Femur (tissue), 1 donor: ENCODE data around the gene CAPN7.

Experiments used
- DNase-seq: peaks from one replicate; pipeline ENCODE4 v3.0.0-alpha.2; 2017

Gene CAPN7

DNA sequence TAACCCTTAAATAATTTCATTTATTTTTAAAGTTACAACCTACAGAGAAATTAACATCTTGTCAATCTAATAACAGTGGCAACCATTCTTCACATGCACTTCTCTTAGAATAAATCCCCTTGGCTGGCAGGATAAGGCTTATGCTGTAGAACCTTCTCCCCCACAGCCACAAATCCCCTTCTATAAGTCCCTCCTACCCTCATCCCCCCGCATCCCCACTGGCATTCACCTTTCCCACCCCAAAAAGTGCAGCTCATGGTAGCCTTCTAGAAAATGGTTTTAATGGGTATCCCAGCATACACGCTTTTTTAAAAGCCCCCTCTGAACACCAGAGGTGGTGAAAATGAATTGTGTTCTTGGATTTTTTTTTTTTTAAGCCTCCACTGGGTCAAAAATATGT lies 49.2 kb downstream of the CAPN7 start:
- DNase-seq, result no peak

DNA sequence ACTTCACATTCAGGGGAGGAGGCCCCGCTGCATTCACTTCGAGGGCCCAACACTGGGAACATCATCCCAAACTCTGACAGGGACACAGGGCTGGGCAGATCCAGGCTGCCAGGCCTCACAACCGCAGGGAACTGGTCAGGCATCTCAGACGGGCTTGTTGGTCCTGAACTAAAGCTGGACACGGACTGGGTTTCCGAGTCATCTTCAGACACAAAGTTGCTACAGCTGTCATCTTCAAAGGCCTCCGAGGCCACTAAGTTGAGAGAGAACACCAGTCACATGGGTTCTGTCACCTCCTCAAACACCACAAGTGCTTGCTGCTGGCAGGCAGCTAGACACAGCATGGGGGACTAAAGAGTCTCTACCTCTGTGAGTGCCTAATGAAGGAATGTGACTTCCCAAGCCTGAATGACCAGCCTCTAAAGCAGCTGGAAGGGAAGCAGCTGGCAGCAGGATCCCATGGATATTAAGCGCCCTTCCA lies 50.9 kb downstream of the CAPN7 start:
- no peak for DNase-seq

DNA sequence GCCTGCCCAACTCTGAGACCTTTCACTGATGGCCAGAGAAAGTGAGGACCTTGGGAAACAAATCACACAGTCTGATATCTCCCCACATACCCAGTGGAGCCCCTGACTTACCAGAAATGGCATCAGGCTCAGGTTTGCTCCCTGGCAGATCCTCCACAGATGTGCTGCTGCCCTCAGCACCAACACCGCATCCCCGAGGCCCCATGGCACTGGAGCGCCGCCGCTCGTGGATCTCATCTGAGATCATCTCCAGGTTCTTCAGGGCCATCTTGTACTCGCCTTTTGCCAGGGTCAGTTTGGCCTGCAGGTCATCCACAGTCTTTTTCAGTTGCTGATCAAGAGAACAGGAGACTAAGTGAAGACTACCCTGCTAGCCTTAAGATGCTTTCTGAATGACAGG lies 52.7 kb downstream of the CAPN7 start:
- DNase-seq, result no peak

DNA sequence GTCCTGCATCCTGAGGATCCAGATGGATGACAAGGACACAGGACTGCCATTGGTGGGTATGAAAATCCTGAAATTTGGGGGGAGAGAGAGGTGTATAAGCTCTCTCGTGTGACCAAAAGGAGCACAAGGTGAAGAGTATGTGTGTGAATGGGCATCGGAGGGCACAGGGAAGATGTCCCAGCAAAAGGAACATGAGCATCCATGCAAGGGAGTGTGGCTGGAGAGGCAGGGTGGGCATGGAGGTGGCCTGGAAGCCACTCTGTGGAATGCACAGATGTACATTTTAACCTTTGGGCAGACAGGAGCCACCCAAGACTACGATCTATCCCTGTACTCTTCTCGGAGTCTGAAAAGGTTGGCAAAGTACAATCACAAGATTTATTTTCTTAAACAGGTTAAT lies 54.5 kb downstream of the CAPN7 start:
- DNase-seq, result no peak

DNA sequence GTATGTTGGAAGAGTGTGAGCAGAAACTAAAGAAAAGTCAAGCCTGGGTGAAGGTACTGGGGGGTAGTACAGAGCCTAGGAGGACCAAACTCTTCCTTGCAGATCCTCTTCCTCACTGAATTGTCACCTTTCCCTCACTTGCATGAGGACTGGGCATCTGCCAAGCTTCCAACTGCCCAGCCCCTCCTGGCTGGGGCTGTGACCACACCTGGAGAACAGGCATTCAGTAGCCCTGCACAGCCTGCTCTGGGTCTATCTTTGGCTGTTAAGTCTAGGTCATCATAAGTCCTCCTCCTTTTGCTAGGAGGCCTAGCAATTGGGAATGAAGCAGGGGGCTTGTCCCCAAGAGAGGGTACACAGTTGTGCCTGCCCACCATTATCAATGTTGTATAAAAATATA lies 55.2 kb downstream of the CAPN7 start:
- DNase-seq, result no peak

DNA sequence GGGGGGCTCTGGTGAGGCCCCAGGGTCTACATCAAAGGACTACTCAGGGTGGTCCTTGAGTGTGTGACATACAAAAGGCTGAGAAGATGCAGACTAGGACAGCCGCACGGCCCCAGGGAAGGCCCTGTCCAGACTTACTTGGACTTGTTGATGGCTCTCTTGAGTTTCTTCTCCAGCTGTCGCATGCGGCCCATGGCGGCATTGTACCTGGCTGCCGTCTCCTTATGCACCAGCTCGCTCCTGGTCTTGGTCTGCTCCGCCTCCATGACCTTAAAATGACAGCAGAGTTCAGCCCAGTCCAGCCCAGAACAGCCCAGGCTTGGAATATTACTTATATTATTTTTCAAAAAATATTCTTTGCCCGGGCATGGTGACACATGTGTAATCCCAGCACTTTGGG lies 56.0 kb downstream of the CAPN7 start:
- no peak for DNase-seq

DNA sequence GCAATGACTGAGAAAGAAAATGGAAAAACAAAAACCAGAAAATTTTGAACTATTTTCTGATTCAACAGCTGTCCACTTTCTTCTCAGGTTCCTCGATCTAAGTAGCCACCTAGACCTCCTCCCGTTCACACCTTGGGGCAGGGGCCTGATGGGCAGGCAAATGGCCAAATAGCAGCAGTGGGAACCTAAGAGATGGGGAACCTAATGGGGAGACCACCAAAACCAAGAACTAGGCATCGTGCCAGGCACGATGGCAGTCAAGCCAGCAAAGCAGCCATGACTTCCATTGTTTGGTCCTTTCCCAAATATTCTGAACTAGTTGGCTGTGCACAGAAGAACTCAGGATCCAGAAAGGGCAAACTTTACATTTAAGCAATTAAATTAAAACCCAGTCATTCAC lies 57.1 kb downstream of the CAPN7 start:
- no peak for DNase-seq

DNA sequence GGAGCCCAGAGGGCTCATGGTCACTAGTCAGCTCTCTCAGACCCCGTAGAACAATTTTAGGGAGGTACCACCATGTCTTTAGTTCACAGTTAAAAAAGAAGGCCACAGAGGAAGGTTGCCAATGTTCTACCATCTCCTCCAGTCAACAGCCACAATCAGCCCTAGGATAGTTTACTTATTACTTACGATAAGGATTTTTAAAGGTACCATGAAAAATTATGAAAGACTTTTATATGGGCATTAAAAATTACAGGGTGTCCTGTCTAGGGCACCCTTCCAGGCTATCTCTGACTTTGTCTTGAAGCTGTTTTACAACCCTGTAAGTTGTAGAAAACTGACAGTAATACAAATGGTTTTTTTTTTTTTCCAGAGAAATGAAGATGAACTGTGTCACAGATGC lies 57.9 kb downstream of the CAPN7 start:
- no peak for DNase-seq

DNA sequence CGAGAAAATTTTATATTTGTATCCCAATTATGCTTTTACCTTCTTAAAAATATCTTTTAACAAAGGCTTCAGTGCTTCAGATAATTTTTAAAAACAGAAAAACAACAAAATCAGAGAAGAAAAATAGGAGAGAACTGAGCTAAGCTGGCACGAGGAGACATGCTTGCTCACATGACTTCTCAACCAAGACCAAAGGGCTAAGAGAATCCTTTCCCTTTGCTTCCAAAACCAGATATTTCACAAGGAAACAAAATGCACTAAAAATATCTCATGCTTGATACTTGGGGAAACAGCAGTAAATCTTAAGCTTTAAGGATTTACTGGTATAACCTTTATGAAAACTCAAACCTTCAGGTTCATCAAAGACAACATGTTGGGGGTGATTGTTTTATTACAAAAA lies 58.4 kb downstream of the CAPN7 start:
- DNase-seq, result no peak

DNA sequence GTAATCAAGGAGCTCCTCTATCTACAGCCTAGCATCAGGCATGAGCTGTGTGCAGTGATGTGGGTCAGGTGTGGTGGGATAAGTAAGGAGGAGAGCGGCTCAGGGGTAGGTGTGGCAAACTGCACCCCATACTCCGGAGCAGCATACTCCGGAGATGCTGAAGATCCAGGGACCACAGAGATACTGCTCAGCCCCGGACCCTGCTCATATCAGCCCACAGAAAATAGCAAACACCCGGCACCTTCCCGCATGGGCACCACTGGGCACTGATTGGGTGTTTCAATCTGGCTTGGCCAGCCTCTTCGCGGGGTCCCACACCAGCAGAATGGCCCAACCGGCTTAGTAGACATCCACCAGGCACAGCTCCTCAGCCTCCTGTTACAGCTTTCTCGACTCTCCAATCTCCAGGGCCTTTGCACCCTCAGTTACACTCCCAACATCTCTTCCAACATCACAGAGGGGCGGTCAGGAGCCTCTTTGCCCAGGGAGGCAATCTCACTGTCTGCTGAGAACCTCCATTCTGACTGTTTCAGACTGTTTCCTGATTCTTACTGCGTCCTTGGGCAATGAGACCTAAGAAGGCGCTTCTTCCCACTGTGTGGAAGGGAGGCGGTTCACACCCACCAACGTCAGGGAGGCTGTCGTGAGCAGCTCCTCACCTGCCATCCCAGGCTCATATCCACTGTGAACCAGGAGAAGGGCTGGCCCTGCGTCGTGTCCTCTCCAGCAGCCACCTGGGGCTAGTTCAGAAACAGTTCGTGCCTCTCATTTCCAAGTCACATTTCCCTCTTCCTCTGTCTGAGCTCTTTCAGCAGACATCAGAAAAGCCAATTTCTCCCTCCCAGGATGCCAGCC lies 59.8 kb downstream of the CAPN7 start:
- DNase-seq, result peak; percentile 14

DNA sequence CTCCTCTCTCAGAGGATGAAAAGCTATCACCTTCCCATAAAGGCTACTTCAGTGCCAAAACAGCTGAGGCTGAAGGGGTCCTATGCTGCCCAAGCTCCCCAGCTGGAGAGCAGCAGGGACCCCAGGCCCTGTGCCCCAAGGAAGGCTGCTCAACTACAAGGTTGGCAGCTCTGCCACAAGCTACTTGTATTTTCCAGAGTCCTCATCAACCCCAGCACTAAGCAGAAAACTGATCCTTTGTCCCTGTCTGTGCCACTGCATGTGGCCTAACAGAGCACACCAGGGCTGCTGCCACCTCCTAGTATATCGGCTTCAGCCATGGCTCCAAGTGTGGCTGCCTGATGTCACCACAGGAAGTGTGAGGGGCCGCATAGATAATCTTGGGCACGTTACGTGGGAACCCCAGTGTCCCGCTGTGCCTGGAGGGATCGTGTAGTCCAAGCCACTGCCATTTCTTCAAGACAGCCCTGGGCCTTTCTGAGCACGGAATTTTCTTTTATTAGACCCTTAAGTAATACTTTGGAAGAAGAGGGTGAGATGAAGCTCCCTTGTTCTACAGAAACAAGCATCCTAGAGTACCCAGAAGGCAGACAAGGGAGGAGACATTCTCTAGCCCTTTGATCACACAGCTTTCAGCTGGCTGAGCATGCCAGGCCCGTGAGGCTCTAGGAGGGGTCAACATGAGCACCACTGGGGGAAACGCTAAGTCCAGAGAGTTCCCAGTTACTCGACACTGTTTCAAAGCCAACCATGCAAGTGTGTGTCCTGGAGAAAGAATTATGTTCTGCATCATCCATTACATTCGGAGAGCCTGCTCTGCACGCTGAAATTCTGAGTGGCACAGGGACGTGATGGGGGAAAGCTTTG lies 60.7 kb downstream of the CAPN7 start:
- DNase-seq, result peak; percentile 13

DNA sequence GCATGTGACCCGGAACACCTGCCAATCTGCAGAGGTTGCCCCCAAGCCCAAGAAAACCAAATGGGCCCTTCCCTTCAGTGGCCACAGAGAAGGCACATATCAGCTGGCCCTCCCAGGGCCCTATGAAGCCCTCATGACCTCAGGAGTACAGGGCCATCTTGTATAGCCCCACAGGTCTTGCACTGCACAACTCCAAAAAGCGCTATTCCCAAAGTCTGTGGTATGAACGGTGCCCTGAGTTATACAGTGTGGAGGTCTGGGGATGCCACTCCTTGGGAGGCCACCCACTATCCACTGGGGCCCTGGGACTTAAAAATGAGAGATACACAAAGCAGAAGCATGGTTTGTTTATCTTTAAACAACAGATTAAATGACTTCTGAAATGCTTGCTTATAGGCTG lies 61.5 kb downstream of the CAPN7 start:
- peak; percentile 13 for DNase-seq

DNA sequence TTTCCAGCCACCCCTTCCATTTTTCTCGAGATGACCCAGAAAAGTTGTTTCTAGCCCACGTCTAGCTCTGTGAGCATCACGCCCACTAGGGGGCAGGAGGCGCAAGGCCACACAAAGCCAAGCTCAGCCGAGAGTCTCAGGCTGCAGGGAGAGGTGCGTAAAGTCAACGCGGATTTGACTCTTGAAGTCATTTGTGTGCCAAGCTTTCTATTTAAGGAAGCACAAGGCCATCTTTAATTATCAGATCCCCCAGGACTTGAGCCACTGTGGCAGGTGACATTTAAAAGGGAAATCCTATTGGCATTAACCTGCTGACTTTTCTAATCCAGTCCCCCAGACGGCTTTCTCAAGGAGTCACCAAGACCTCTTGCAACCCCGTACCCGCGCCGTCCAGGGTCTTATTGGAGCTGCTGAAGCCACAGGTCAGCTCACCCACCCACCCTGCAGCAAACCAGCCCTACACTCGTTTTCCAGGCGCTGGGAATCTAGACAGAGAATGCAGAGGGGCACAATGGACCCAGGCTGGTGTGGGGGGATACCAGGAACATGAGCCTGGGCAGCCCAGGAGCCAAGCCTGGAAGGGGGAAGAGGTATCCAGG lies 62.1 kb downstream of the CAPN7 start:
- DNase-seq, result peak; percentile 89

DNA sequence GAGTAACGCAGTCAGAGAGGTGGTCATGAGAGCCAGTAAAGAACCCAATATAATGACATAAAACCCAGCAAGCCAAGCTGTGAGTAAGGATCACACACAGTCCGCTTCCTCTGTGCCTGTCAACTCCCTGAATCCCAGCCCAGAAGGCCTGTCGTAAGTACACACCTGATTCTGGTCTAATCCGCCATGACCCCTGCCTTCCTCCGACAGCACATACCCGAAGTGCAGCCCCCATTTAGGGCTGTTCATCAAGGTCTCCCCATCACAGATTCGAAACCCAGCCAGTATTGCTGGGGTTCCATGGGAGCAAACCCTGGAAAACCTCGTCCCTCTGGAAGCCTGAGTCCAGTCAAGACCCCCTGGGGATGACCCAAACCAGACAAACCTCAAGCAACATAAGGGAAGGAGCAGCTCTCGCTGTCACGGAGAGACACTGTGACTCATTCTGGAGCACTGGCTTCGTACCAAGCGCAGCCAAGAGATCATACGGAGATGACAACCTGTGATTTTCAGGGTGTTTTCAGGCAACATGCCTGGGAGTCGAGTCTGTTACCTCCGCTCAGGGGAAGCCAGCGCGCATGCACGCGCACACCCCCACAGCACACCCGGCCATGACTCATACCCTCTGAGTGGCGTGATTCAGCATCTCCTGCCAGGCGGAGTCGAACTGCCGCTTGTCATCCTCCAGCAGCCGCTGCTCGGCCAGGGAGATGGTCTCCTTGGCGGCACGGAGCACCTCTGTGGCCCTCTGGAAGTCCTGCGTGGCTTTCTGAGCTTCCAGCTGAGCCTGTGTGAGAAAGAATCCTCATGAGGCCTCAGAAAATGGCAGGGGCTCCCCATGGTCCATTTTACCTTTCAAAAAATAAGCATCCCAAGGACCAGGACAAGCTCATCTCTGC lies 63.3 kb downstream of the CAPN7 start:
- peak; percentile 76 for DNase-seq

DNA sequence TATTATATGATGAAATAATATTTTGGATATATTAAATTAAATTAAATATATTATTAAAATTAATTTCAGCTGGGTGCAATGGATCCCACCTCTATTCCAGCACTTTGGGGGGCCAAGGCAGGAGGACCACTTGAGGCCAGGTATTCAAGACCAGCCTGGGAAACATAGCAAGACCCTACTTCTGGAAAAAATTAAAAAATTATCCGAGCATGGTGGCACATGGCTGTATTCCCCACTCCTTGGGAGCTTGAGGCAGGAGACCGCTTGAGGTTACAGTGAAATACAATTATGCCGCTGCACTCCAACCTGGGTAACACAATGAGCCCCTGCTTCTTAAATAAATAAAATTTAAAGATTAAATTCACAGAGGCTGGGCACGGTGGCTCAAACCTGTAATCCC lies 65.0 kb downstream of the CAPN7 start:
- no peak for DNase-seq

DNA sequence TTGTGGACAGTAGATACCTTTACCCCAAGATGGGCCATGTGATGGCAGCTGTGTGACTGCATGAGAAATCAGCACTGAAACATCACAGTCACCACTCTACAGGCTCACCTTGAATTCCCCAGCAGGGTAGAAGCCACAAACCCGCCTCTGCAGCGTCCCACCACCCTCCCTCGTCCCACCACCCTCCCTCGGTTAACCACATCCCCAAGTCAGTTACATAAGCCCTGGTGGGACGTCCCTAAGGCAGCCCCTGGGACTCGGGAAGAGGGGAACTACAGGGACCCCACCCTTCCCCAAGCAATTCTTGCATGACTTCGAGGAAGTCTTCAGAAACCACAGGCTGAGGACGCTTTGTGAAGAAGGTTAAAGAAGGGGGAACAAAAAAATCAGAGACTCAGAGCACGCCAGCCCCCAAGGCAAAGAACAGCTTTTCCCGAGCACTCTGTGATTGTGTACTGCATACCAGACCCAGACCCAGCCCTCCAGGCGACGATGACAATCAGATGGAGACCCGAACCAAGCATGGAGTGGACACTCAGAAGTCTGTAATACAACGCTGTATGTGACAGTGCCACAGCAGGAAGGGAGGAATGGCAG lies 65.8 kb downstream of the CAPN7 start:
- DNase-seq, result peak; percentile 57

DNA sequence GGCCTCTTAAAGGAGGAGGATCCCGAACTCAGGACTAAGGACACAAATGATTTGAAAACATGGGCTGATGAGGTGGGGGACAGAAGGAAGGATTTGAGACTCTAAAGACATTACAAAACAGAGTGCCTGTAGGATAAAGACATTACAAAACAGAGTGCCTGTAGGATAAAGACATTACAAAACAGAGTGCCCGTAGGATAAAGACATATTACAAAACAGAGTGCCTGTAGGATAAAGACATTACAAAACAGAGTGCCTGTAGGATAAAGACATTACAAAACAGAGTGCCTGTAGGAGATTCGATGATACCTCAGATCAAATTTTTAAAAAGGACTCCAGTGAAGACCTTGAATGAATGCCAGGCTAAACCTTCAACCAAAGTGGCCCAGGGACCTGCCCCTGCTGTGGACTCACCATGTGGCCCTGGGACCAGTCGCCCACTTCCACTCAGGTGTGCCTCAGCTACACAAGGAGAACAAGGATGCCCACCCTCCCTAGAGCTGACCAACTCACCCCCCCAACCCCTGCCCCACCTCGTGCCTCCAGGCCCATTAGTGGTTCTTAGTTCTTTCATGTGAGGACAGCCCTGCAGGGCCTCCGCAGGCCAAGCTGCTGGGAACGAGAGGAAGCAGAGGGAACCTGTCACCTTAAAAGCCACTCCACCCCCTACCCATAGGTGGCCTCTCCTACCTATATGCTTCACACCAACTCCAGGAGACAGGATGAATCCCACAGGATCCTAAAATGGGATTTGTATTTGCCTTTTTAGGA lies 66.6 kb downstream of the CAPN7 start:
- DNase-seq, result peak; percentile 10

DNA sequence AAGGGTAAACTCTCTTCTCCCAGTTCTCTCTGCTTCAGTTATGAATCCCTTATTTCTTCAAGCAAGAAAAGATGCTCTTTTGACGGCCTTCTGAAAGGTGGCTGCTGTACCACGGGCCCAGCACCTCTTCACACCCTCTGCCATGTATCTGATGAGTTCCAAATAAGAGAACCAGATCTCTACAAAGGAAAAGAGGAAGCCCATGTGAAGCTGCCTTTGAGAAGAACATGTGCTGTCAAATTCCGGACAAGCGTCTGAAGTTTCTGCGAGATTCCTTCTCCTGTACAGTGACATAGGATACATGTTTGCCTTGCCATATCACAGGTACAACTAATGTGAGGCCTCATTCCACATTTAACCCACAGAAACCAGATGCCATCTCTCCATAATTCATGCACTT lies 67.2 kb downstream of the CAPN7 start:
- no peak for DNase-seq

DNA sequence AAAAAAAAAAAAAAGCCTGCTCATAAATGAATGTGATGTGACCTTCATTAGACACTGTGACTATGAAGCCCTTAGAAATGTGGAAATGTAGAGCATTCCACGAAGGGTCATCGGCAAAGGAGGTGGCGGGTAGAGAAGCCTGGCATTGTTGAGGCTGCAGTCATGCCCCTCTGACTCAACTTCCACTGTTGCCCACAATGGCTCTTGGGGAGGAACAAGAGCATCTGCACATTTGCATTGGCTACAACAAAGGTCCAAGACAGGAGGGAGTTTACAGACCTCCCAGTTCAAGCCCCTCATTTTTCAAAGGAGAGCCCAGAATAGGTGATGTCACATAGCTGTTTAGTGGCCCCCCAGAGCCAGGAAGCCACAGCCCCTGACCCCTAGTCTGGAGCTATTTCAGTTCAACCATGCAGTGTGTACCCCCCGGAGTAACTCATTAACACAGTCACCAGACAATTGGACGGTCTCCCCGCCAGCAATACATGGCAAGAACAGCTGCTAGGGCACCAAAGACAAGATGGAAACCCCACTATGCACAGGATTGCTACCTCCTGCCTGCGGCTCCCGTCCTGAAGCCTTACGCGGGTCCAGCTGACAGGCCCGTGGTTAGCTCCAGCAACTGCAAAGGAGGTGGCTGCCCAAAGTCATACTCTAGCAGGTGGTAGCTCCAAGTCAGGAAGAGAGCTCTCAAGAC lies 70.1 kb downstream of the CAPN7 start:
- DNase-seq, result no peak

DNA sequence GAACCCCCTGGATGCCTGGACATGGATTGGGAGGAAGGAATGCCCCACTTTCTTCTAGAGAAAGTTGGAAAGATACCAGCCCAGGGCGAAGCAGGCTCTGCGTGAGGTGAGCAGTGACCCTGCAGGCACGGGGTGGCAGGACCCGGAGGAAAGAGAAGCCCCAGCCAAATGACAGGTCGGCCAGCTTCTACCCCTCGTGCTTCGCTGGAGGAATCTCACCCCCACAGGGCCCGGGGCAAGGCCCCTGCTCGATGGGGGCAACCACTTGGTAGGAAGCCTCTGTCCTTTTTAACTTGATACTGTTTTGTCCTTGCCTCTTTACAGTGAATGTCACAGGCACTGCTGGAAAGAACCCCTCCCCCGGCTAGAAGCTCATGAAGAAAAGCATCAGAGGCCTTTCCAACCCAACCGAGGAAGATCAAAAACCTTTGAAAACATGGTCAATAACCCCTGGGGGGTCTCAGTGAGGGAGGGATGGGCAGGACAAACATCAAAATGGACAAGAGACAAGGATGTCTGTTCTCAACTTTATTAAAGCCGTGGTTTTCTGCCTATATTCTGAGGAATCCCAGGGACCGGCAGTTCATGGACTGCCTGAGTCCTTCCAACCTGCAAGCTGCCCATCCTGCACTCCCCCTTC lies 71.9 kb downstream of the CAPN7 start:
- DNase-seq, result no peak
